KOPT-K1 (cell line): ENCODE data around the gene PDHX.
"Not testable (repeated sequence)": the region's sequence is repeated elsewhere in the genome, so short reads cannot be mapped to it uniquely, and the experiment has no call there.

ENCODE experiments used
- H3K27ac ChIP-seq: fragments of 200-600 bp; sonication (generic); 2 replicates; pipeline ENCODE4 v1.5.1; 2016; ENCODE audit warnings: antibody characterized with exemption, mild to moderate bottlenecking, low read depth, low read length; ENCODE audit not compliant: poor library complexity, severe bottlenecking
- H3K36me3 ChIP-seq: fragments of 200-600 bp; sonication (generic); 2 replicates; pipeline ENCODE4 v1.5.1; 2017; ENCODE audit warnings: antibody characterized with exemption, mild to moderate bottlenecking, low read length, moderate library complexity; ENCODE audit not compliant: insufficient read depth
- H3K9me3 ChIP-seq: fragments of 200-600 bp; sonication (generic); 2 replicates; pipeline ENCODE4 v1.5.1; 2017; ENCODE audit warnings: antibody characterized with exemption, low read length, mild to moderate bottlenecking; ENCODE audit not compliant: insufficient read depth, poor library complexity, severe bottlenecking

The PDHX gene

DNA sequence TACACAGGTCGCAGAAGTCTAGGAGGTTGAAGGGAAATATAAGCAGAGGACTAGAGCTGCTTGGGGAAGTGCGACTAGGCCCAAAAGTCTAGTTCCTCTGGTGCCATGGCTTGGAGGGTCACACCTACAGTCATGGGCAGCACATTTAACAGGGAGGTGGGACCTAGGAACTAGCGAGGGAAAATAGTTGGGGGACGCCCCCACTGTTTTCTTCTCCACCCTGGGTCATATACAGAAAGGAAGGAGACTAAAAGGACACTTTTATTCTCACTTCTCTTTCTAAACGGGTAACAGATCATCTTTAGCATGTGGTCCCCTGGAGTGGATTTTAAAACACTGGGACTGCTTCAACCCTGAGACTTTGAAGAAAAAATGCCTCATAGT lies 16.8 kb upstream of the PDHX start:
- H3K9me3 ChIP-seq, result peaks cover 14% of the 10 kb centered on the region

GRCh38 chr11:34904421-34904955 lies 11.9 kb upstream of the PDHX start:
- Histone ChIP-seq H3K36me3 (no peaks in the 10 kb centered on the region; the same call in none of the 2 replicates), H3K27ac (no peak overlapping the region), H3K9me3 (peaks cover 11% of the 10 kb centered on the region)

More for the DNA sequence above, 16.8 kb upstream of the PDHX start:
- no peak overlapping the region for H3K27ac ChIP-seq
- no peaks in the 10 kb centered on the region; the same call in 1 of the 2 replicates for H3K36me3 ChIP-seq

- H3K9me3 ChIP-seq, result no peaks in the 10 kb centered on the region
- no peaks in the 10 kb centered on the region; the same call in none of the 2 replicates for H3K36me3 ChIP-seq
- no peak overlapping the region for H3K27ac ChIP-seq
These were observed 10.8 kb upstream of the PDHX start for GRCh38 chr11:34905666-34906065.

- Histone ChIP-seq H3K36me3 (peaks cover 5% of the 10 kb centered on the region), H3K9me3 (no peaks in the 10 kb centered on the region), H3K27ac (peak overlapping the region; percentile 45)
These were observed 8.4 kb upstream of the PDHX start for GRCh38 chr11:34907934-34908593.

- H3K27ac ChIP-seq, result peak overlapping the region; percentile 45
- peaks cover 7% of the 10 kb centered on the region for H3K36me3 ChIP-seq
- H3K9me3 ChIP-seq, result no peaks in the 10 kb centered on the region
These were observed 7.0 kb upstream of the PDHX start for GRCh38 chr11:34909415-34909814.

- H3K27ac ChIP-seq, result peak overlapping the region; percentile 45
- peaks cover 7% of the 10 kb centered on the region for H3K36me3 ChIP-seq
- H3K9me3 ChIP-seq, result no peaks in the 10 kb centered on the region
These were observed 6.5 kb upstream of the PDHX start for GRCh38 chr11:34909955-34910354.

GRCh38 chr11:34910817-34911216 lies 5.6 kb upstream of the PDHX start:
- Histone ChIP-seq H3K27ac (no peak overlapping the region), H3K9me3 (no peaks in the 10 kb centered on the region), H3K36me3 (peaks cover 7% of the 10 kb centered on the region)

- Histone ChIP-seq H3K27ac (no peak overlapping the region), H3K9me3 (no peaks in the 10 kb centered on the region), H3K36me3 (peaks cover 7% of the 10 kb centered on the region)
These were observed 4.7 kb upstream of the PDHX start for GRCh38 chr11:34911676-34912075.

- H3K36me3 ChIP-seq, H3K27ac ChIP-seq, H3K9me3 ChIP-seq: not testable (repeated sequence)
These were observed 2.9 kb upstream of the PDHX start for GRCh38 chr11:34913556-34913955.

GRCh38 chr11:34915136-34916014 lies 1.0 kb upstream of the PDHX start:
- Histone ChIP-seq H3K36me3 (peaks cover 7% of the 10 kb centered on the region), H3K27ac (peak overlapping the region; percentile 86), H3K9me3 (no peaks in the 10 kb centered on the region)

DNA sequence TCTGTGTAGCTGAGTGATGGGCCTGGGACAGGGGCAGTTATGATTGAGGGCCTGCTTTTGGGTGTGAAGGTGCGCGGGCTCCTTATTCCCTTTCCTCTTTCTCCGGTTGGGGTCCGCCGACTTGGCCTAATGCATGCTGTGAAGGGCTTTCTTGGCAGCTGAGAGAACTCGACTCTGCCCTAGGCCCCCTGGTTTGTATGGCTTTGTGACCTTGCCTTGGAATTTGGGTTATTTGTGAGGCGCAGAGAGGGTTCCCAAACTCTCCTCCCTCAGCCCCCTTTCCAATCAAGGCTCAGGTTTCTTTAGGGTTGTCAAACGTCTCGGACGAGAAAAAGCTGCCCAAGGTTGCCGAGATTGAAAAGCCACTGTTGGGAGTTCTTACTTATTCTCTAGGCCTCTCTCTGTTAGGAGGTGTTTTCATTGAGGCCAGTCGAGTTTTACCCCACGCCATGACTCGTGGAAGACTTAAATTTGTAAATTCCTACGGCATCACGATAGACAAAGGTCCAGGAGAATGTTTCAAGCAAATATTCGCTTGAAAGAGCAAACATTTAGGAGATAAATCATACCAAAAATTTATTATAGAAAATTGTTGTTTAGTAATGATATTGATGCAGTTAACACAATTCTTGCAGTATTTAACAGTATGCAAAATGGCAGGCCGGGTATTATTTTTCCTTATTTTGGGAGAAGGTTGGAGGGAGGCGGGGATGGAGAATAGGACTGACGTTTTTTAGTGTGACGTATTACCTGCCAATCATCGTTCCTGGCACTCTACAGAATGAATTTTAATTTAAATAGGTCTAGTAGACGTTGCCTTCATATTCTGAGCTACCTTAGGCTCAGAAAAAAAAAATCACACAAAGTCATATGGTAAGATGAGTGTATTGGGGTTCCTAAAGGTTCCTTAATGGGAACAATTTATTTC lies 689 bp downstream of the PDHX start:
- Histone ChIP-seq H3K36me3 (peaks cover 7% of the 10 kb centered on the region), H3K9me3 (no peaks in the 10 kb centered on the region)

DNA sequence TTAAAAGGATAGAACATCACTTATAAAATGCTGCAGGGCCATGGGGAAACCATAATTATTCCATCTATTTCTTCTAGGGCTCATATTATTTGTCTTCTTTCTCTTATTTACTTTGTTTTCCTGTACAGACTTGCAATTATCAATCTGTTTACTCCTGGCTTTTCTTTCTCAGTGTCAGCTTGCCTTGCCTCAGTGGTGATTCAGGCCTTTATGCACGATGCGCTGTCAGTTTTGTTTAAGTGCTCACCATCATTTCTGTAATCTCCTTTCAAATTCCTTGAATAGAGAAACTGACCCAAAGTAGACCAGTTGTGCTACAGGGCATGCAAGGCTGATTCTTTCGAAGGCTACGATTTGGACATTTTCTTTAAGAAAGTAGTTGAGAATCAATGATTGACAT lies 4.7 kb downstream of the PDHX start:
- Histone ChIP-seq H3K36me3 (no peaks in the 10 kb centered on the region), H3K9me3 (no peaks in the 10 kb centered on the region), H3K27ac (no peak overlapping the region)

More for the DNA sequence above, 689 bp downstream of the PDHX start:
- H3K27ac ChIP-seq, result peak overlapping the region; percentile 86

GRCh38 chr11:34924714-34925113 lies 8.3 kb downstream of the PDHX start:
- Histone ChIP-seq H3K9me3 (no peaks in the 10 kb centered on the region), H3K27ac (no peak overlapping the region), H3K36me3 (no peaks in the 10 kb centered on the region)

- no peaks in the 10 kb centered on the region for H3K9me3 ChIP-seq
- no peaks in the 10 kb centered on the region for H3K36me3 ChIP-seq
- no peak overlapping the region for H3K27ac ChIP-seq
These were observed 9.8 kb downstream of the PDHX start for GRCh38 chr11:34926101-34926830.
